ENCODE data around the gene REN. TPM values are rescaled to one million over a fixed set of nuclear protein-coding genes. Genes with fewer than 3 reads are reported as not detected.

Gene REN
- total RNA-seq, 2 donors from 2014 or later: 0.18 to 0.59 TPM

DNA sequence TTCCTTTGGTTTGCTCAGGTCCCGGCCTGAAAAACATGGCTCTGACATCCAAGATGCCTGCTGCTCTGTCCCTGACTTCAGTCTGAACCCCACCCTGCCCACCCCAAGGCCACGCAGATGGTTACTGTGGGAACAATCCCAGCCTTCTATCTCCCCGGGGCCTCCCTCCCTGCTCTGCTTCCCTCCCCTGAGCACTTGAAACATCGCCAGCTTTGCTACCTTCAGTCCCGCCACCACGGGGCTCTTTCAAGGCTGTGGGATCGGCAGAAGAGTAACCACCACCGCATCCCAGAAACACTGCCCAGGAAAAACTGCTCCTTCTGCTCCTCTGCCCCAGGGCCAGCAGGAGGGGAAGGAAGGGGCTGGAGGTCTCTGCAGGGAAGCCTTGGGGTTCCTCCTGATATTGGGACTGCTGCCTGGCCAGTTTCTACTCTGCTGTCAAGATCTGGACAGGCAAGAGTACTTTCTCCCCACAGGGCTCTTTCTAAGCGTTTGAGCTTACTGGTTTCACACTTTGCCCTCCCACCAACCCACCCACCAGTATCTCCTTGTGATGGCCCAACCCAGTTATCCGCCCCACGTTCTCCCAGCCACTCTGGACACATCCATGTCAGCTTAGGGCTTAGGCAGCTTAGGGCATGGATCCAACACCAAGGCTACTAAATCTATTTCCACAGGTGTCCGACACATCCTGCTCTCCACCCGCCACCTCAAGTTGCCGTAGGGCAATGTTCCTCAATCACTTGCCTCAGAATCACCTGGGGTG is 22.7 kb downstream of the REN start:
- no peak for ATAC-seq
- intact Hi-C loops (cut with DNase I, micrococcal nuclease): no loop called here
- DNase-seq: no peak

DNA sequence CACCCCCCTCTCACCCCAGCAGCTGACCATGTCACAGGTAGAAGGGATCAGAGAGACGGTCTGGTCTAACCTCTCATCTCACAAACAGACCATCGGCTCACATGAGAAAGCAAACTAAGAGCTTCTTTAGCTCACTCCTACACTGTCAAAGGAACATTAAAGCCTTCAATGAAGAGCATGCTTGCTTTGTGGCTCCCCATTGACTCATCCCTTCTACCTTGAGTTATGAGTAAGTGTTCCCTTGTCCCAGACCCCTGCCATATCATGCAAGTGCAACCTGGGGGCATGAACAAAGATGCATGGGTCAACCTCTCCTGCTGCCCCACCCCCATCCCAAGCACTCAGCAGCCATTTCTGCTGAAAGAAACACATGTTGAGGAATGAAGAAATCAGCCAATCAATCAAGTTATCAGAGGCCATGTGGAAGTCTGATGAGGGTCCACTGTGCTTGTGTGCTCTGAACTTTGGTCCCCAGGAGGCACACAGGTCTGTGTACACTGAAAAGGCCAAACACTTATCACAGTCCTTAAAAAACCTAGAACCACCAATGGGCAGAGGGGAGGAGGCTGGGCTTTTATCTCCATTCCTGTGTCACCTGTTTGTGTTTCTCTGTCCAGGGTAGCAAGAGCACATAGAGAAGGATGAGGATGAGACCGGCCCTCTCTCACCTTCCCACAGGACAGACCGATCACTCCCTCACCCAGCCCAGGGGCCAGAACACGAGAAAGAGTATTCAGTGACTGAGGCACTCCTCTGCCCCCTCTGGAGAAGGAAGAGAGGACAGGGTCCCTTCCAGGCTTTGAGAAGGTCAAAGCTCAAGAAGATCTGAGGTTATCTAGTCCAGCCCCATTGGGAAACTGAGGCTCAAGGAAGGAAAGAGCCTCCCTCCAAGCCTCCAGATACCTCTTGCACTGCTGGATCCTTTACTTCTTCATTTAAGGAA is 23.8 kb downstream of the REN start:
- ATAC-seq (no peak), DNase-seq (no peak)
- intact Hi-C loops (cut with DNase I, micrococcal nuclease): no loop called here

DNA sequence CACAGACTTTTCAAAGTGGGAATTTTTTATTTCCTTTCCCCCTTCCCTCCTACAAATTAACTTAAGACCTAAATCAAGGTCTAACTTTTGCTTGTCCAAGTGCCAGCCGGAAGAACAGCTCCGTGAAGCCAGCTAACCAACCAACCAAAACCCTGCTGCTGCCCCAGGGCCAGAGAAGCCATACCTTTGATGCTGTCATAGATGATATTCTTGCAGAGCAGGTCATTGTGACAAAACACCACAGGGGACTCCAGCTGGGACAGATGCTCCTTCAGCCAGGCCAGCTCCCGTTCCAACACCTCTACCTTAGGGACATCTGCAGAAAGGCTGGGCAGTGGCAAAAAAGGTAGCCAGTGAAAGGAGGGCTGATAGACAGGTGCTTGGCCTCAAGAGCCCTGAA is 25.0 kb downstream of the REN start:
- DNase-seq (no peak), ATAC-seq (no peak)
- intact Hi-C loops (cut with DNase I, micrococcal nuclease): no loop called here

DNA sequence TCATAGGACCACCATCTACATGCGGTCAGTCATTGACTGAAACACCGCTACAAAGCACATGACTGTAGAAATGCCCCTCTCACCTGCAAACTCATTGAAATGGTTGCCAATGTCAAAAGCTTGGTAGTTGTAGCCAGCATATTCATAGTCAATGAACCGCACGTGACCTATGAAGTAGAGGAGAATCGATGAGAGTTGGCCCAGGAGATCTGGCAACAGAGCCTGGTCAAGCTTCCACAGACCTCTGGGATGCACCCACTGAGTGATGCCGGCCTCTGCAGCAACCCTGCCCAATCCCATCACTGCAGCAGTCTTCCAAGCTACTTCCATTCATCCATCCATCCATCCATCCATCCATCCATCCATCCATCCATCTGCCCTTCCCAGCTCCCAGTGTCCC is 26.2 kb downstream of the REN start:
- no peak for DNase-seq
- intact Hi-C loops (cut with DNase I, micrococcal nuclease): no loop called here
- ATAC-seq: no peak

DNA sequence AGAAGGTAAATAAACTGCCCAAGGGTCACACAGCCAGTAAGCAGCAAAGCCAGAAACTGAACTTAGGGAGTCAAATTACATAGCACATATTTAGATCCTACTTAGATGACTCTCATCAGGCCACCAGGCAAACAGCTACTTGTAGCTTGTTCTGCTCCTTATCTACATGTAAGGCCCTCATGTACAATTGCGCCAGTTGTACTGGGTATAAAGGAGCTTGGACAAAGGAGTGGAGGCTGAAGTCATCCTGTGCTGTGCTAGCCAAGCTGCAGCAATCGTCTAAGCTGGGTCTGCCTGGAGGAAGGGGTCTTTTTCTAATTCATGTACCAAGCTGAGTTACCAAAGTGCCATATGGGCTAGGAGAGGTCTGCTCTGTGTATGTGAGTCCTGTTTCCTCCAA is 27.0 kb downstream of the REN start:
- ATAC-seq (no peak), DNase-seq (no peak)
- intact Hi-C loops (cut with DNase I, micrococcal nuclease): no loop called here

DNA sequence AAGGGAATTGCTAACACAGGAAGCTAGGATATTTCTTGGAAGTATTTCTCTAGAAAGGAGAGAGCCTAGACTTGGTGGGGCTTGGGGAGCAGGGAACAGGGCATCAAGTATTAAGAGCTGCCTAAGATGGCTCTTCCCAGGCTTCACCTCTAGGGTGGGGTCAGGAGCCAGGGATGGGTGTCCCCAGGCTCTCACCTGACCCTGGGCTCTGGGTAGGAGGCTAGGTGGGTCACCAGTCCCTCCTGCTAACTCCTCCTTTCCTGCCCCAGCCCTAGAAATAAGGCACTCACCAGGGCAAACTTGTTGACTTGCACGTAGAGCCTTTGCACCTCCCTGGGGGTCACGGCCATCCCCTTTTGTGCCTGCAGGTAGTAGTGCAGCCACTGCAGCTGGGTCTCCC is 29.3 kb downstream of the REN start:
- intact Hi-C loops (cut with DNase I, micrococcal nuclease): no loop called here
- DNase-seq (no peak), ATAC-seq (no peak)

DNA sequence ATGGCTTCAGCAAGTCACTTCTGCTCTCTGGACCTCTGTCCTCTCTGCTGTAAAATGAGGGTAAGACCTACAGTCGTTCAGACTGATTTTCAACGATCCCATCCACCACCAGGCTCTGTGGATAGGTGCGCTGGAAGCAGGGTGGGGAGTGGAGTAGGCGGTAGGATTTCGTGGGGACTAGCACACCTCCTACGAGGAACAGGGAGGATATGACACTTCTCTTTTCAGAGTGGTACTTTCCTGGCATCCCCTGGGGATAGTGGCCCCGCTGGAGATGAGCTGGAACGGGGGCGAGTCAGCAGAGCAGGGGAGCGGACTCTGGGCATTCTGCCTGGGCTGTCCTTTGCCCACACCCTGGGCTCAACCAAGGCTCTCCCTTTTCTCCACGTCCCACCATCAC is 32.0 kb downstream of the REN start:
- intact Hi-C loops (cut with DNase I, micrococcal nuclease): no loop called here
- DNase-seq (no peak), ATAC-seq (no peak)

DNA sequence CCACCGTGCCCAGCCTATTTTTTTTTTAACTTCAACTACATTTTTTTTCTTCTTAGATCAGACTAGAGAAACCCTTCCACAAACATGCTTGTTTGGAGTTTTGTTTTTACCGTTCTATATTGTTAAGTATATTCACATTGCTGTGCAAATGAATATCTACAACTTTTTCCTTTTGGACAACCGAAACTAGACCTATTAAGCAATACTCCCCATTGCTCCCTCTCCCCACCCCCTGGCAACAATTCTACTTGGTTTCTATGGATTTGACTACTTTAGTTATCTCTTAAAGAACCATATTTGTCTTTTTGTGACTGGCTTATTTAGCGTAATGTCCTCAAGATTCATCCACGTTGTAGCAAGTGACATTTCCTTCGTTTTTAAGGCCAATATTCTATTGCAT is 33.4 kb downstream of the REN start:
- no peak for ATAC-seq
- intact Hi-C loops (cut with DNase I, micrococcal nuclease): no loop called here

DNA sequence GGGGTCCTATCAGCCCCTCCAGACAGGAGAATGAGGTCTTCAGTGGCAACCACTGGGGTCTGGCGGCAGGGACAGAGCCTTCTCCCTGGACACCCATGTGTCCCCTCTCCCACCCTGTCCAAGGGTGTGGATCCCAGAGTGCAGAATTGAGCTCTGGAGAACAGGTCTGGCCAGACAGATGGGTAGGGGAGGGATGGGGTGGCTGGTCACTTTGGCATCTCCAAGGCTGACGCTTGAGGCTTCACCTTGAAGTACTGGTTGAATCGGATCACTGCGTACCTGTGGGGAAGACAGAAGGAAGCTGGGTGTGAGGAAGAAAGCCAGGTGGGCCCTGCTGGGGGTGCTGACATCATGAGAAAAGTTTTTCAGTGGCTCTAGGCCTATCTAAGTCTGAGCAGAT is 34.2 kb downstream of the REN start:
- DNase-seq (no peak), ATAC-seq (no peak)
- intact Hi-C loops (cut with DNase I, micrococcal nuclease): no loop called here

More for the DNA sequence above, 33.4 kb downstream of the REN start:
- no peak for DNase-seq

DNA sequence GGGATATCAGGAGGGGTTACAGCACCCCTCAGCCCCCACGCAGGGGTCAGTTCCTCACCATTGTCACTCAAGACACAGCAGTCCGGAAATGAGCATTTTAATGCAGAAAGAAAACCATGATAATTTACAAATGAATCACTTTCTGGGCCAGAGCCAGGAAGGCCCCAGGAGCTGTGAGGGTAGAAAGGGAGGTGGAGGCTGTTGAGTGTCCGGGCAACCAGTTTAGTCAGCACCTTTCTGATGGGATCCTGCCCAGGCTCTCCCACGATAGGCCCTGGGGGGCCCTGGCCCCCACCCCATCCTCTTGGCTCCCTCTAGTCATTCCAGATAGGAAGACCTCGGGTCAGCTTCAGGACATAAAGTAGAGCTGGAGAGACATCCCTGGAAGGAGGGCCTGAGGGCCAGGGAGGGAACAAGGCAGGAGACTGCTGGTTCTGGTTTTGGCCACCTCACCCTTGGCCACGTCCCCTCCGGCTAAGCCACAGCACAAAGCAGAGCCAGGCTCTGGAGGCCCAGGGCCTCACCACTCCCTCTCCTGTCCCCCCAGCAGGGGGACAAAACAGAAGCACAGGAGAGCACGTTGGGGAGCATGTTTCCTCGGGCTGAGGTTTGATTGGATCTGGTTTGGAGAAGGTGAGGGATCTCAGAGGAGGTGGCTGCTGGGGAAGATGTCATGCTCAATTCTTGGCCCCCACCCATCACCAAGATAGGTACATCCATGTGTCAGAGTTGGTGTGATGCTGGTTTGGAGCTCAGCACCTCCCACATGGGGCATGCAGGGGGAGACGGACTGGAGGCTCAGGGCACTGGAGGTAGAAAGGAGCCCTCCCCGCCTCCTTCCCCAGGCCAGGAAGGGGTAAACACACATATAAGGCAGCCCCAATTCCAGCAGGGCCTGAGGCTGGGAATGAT is 34.9 kb downstream of the REN start:
- ATAC-seq (no peak), DNase-seq (no peak)

DNA sequence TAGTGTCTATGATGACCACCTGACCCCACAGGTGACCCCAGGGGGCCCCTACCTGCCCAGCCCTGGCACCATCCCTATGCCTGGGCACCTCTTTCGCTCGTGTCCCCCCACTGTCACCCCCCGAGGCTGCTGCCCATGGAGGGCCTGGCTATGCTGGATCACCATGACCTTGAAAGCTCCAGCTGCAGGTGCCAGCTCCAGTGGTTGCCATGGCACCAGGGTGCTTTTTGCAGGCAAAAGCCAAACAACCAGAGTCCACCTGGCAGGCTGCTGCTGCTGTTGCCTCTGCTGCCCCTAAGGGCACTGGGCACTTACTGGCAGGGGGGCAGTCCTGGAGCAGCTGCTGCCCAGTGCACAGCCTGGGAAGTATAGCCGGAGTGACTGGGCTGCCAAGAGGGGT is 36.0 kb downstream of the REN start:
- intact Hi-C loops (cut with DNase I, micrococcal nuclease): no loop called here
- DNase-seq (no peak), ATAC-seq (no peak)

More for the DNA sequence above, 34.9 kb downstream of the REN start:
- intact Hi-C loops (cut with DNase I, micrococcal nuclease): no loop called here

DNA sequence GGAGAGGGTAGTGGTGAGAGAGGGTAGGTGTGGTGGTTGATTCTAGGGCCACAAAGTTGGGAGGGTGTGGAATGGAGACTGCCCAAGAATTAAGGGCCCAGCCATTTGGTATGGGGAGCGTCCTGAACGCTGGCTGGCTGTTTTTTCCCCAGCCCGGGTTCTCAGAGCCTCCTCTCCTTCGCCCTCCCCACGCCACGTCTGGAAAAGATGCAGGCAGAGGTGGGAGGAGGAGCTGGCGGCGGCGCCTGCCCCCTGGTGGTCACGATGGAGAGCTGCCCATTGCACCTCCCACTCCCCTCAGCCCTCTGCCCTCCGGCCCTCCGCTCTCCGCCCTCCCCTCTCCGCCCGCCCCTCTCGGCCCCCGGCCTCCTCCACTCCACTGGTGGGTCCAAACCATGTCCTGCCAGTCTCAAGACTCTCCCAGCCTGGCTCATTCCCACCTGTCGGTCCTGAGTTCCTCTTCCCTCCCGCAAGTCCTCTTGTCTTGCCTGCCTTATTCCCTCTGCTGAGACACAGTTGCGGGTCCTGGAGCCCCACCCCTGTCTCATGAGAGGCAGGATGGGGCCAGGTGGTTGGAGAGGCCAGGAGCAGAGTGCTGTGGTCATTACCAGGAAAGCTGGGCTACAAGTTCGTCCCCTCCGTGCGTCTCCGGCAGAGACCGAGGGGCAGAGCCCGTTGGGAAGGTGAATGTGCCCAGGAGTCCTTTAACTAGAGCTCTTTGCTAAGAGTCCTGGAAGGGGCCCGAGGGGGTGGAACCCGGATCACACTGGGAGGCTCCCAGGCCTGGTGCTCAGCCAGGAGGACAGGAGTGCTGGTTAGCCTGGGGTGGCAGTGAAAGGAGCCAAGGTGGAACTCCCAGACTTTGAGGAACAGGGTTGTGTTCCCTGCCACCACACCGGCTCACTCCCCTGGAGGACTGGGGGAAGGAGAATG is 36.9 kb downstream of the REN start:
- intact Hi-C loops (cut with DNase I, micrococcal nuclease): loop anchor here (2.0 to 10.0 kb wide), 4 partner anchors 57 to 258 kb away; partner anchors contain the start of gene SOX13 (in 1 of the 2)
- DNase-seq (peak; percentile 55 to 66), ATAC-seq (peak; percentile 87)

DNA sequence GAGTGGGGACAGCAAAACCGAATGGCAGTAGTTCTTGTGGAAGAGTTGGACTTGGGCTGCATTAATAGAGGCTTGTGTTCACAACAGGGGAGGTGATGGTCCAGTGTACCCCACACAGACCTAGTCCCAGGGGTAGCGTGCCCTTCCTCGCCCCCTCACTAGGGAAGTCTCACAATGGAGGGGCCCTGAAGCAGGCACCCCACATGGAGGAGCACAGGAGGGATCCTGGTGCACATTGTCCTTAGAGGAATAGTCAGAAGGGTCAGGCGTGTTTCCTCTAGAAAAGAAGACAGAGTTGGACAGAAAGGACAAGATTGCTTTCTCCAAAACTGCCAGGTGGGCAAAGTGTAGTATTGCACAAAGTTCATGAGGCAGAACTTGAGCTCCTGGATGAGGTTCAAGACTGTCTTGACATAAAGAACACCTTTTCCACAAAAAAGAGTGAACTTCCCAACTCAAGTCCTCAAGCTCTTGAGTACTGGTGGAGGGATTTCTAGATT is 37.6 kb downstream of the REN start:
- ATAC-seq (no peak), DNase-seq (no peak)
- intact Hi-C loops (cut with DNase I, micrococcal nuclease): loop anchor here (2.0 to 10.0 kb wide), 4 partner anchors 56 to 258 kb away; partner anchors contain the start of gene SOX13 (in 1 of the 2)

DNA sequence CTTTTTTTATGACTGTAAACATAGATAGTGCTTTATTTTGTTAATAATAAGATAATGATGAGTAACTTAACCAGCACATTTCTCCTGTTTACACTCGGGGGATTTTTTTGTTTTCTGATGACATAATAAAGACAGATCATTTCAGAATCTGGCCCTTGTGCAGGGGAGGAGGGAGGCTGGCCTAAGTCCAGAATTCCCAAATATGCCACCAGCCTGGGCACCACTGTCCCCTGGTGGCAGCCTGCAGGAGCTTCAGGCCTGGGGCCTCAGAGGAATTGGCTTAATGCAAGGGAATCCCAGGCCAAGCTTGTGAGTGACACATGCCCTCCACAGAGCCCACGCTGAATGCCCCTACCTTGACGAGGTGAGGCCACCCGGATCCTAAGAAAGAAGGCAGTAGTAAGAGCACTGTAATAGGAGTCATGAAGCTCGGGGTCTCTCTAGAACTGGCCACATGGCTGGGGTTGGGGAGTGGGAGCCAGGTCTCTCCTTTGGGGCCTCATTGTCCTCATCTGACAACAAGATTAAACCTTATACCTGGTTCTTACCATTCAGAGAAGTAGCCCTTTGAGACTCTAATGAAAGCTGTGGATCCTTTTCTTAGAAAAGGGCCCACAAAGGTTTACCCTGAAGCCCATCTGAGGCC is 38.4 kb downstream of the REN start:
- peak; percentile 59 to 64 for DNase-seq
- intact Hi-C loops (cut with DNase I, micrococcal nuclease): loop anchor here (2.0 to 10.0 kb wide), 4 partner anchors 55 to 257 kb away; partner anchors contain the start of gene SOX13 (in 1 of the 2)
- ATAC-seq: peak; percentile 62

DNA sequence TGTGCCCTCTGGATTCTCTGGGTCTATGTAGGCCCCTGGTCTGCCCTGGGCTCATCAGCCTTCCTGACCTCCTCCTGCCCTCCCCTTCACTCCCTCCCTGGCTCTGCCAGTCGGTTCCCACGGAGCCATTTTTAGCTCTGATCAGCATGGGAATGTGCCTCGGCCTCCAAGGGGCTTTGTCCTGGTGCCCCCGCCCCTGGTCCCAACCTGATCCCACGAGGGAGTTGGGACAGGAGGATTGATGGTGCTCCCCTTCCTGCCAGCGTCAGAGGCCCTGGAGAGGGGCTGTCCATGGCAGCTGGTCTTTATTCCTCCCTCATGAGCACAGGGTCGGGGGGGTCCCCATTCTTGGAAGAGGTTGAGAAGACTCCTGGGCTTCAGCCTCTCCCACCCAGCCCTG is 39.2 kb downstream of the REN start:
- DNase-seq: no peak
- intact Hi-C loops (cut with DNase I, micrococcal nuclease): loop anchor here (5.0 to 10.0 kb wide), 3 partner anchors 55 to 255 kb away; partner anchors contain the start of gene SOX13 (in 1 of the 2)
- no peak for ATAC-seq

DNA sequence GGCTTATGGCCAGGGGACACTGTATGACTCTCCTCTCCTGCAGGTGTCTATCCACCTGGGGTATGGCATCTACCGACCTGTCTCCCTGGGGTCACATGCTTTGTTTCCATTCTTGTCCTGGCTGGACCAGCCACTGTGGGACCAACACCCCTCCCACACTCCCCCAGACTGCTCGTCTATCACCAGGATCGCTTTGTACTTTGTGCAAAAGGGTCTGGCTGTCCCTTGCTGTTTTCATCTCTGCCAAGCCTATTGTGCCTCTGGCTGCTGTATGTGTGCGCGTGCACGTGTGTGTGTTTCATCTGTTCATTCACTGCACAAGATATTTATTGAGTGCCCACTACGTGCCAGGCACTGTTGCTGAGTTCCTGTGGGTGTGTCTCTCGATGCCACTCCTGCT is 39.8 kb downstream of the REN start:
- intact Hi-C loops (cut with DNase I, micrococcal nuclease): loop anchor here (5.0 to 10.0 kb wide), 3 partner anchors 54 to 254 kb away; partner anchors contain the start of gene SOX13 (in 1 of the 2)

More for the DNA sequence above, 39.8 kb downstream of the REN start:
- ATAC-seq: no peak
- no peak for DNase-seq
